GM19238 (cell line): ENCODE measurements around the gene BFSP2.
A peak's percentile ranks its signal among the peaks of the same experiment; 100 is the strongest.
"Not testable (repeated sequence)": the region's sequence is repeated elsewhere in the genome, so short reads cannot be mapped to it uniquely, and the experiment has no call there.

ENCODE experiments used
- DNase-seq: peaks from one replicate; pipeline ENCODE4 v3.0.0; 2011; ENCODE audit warnings: low spot score; ENCODE audit not compliant: insufficient read length

The BFSP2 gene

GRCh38 chr3:133479401-133479800, 79.5 kb downstream of the BFSP2 start:
- DNase-seq = no peak

DNA sequence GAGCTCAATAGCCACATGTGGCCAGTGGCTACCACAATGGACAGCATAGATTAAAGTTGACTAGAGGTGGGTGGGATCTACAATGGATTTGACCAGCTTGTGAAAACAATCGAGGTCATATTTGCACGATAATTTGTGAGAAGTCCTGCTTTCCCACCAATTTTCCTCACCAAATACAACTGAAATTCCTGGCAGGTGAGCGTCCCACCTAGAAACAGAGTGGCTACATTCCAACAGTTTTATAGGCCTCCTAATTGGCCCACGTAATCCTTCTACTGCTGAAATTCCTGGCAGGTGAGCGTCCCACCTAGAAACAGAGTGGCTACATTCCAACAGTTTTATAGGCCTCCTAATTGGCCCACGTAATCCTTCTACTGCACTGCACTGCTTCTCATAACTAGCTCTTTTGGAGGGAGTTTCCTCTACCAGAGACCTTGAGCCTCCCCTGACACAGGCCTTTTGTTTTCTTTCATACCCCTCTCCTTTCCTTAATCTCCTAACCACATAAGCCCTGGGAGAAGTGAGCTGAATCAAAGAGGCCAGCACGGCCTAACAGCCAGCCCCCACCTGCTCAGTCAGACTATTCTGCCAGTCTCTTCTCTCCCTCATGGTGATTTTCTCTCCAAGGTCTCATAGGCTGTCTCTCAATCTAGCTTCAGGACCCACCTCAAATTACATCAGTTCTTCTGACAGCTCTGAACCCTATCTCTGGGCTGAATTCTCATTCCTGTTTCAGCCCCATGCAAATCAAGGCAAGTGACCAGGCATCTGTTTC, 80.2 kb downstream of the BFSP2 start:
- DNase-seq = no peak

- not testable (repeated sequence) for DNase-seq
Observed at GRCh38 chr3:133482474-133482873, 82.6 kb downstream of the BFSP2 start.

- DNase-seq = no peak
Observed at GRCh38 chr3:133486658-133487057, 86.8 kb downstream of the BFSP2 start.

- no peak for DNase-seq
Observed at GRCh38 chr3:133487204-133487603, 87.3 kb downstream of the BFSP2 start.

GRCh38 chr3:133487920-133488540, 88.2 kb downstream of the BFSP2 start:
- no peak for DNase-seq

GRCh38 chr3:133488785-133489367, 89.0 kb downstream of the BFSP2 start:
- DNase-seq = no peak

DNA sequence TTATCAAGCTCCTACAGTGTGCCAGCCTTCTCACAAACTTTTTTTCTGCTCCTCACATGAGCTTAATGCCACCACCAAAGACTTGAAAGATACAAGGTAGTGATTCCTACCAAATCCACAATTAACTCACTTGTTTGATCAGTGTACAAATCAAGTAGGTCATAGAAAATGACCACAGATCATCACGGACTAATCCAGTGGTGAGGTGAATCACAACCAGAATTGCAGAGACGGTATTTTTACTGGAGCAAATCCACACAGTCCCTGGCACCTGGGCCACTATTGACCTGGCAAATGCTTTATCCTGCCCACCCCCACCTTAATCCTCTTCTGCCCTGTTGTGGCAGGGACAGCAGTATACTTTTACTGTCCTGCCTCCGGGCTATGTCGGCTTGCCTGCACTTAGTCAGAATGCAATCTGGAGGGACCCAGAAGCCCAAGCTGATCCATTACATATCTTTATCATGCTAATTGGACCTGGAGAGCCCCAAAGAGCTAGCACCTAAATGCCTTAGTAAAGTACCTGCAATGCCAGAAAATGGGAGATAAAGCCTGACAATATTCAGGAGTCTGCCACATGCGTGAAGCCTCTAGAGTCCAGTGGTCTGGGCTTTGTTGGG, 89.7 kb downstream of the BFSP2 start:
- no peak for DNase-seq

- DNase-seq = no peak
Observed at GRCh38 chr3:133490468-133491351, 90.9 kb downstream of the BFSP2 start.

- DNase-seq = no peak
Observed at GRCh38 chr3:133491481-133492059, 91.7 kb downstream of the BFSP2 start.

- DNase-seq = no peak
Observed at GRCh38 chr3:133492159-133492741, 92.4 kb downstream of the BFSP2 start.

DNA sequence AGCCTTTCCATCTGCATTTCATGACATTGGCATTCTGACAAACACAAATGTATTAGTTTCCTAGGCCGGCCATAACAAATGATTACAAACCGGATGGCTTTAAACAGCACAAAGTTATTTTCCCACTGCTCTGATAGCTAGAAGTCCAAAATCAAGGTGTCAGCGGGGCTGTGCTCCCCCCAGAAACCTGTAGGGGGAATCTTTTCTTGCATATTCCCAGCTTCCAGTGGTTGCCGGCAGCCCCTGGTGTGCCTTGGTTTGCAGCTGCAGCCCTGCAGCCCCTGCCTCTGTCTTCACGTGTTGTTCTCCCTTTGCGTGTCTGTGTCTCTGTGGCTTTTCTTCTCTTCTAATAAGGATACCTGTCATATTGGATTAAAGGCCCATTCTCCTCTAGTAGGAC, 94.6 kb downstream of the BFSP2 start:
- no peak for DNase-seq

DNA sequence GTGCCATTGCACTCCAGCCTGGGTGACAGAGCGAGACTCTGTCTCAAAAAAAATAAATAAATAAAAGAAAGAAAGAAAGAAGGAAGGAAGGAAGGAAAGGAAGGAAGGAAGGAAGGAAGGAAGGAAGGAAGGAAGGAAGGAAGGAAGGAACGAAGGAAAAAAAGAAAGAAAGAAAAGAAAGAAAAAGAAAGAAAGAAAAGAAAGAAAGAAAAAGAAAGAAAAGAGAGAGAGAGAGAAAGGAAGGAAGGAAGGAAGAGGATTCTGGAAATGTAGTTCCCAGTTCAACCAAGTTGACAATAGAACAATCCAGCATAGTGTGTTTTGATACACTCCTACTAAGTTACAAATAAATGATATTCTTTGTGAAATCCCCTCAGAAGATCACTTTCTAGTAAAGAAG, 102.7 kb downstream of the BFSP2 start:
- not testable (repeated sequence) for DNase-seq

DNA sequence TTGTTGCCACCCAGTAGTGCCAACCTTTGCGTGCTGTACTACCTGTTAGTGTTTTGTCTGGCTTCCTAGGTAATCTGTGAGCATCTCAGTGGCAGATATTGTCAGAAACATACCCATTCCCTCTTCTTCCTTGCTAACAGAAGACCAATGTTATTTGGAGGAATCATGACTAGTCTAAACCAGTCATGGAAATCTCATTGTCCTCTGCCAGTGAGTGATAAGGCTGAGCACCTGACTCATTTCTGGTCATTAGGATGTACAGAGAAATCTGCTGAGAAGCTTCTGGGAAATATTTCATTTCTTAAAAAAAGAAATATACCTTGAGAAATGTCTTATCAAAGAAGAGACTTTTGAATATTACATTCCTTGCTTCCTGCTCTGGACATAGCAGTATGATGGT, 103.6 kb downstream of the BFSP2 start:
- DNase-seq = no peak

DNA sequence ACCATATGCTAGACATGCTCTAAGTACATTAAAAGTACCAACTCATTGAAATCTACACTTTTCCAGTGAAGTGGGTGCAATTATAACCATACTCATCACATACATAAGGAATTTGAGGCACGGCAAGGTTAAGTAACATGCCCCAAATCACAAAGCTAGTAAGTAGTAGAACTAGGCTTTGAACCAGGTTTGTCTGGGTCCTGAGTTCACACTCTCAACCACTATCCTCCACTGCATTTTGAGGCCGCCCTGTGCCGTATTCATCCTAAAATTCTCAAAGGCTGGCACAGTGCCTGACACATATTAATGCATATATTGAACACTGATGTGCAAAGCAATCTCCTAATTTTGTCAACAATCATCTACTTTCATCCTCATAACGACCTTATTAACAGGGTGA, 104.9 kb downstream of the BFSP2 start:
- no peak for DNase-seq

DNA sequence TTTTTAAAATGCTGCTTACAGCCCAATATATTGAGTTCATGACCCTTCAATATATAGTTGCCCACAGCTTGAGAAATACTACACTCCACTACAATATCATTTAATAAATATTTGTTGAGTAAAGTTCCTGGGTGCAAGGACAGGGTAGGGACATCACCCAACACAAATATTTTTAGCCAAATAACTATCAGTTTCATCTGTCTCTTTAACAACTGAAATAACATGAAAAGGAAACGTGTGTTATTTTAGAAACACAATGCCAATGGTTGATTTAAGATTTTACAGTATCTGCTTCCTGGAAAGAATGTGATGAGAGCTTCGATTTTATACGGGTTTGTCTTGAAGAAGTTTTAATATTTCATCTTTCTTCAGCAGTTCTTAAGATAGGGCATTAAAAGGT, 106.0 kb downstream of the BFSP2 start:
- no peak for DNase-seq

DNA sequence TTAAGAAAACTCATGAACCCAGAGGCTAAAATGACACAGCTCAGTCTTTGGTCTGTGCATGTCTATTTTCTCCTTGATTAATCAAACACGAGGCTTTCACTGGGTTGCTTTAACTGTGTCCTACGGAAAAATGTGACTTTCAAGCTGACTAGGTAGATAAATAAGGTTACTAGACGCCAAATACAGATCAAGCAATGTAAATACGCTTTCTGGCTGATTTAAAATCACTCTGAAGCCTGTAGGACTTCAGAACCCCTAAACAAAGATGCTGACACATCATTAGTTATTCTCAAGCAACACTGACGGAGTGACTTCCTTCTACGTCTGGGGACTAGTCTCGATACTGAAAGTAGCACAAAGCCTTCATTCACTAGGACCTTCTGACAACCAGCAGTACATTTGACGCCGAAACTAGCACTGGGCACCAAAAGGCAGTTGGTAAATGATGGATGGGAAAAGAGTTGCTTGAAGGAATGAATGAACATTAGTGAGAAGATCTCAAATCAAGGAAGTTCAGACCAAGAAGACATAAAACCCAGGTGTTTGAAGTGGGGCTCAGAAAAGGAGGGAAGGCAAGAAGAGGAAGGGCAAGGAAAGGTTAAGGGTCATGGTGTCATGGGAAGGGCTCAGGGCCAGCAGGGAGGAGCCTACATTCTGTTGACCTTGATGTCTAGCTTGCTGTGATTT, 106.5 kb downstream of the BFSP2 start:
- DNase-seq = peak; percentile 58

- DNase-seq = no peak
Observed at GRCh38 chr3:133509488-133509887, 109.6 kb downstream of the BFSP2 start.

- DNase-seq = no peak
Observed at GRCh38 chr3:133512416-133513089, 112.7 kb downstream of the BFSP2 start.
